MM.1S (cell line): ENCODE data around the gene SH2D1A.
"Not testable (repeated sequence)": the region's sequence is repeated elsewhere in the genome, so short reads cannot be mapped to it uniquely, and the experiment has no call there.

Source experiments
- DNase-seq: peaks from one replicate; pipeline ENCODE4 v3.0.0-alpha.2; 2015
- H2AFZ ChIP-seq: fragments of 300-600 bp; sonication (generic); 2 replicates; pipeline ENCODE4 v1.6.0; 2016; ENCODE audit warnings: antibody characterized with exemption, low read length
- H3F3A ChIP-seq: fragments of 300-600 bp; sonication (generic); 2 replicates; pipeline ENCODE4 v1.6.1; 2016; ENCODE audit warnings: mild to moderate bottlenecking, antibody characterized with exemption, low read length, moderate library complexity, mixed read lengths; ENCODE audit not compliant: insufficient read depth
- H3K27ac ChIP-seq: fragments of 300-600 bp; sonication (generic); 2 replicates; pipeline ENCODE4 v1.5.1; 2016; ENCODE audit warnings: mild to moderate bottlenecking, low read length
- H3K27me3 ChIP-seq: fragments of 300-600 bp; sonication (generic); replicated peaks from 2 replicates; pipeline ENCODE4 v1.6.0; 2016; ENCODE audit warnings: low read length; ENCODE audit not compliant: insufficient read depth
- H3K36me3 ChIP-seq: fragments of 300-600 bp; sonication (generic); replicated peaks from 2 replicates; pipeline ENCODE4 v1.6.1; 2016; ENCODE audit warnings: mild to moderate bottlenecking, low read length, mixed read lengths; ENCODE audit not compliant: insufficient read depth
- H3K4me1 ChIP-seq: fragments of 300-600 bp; sonication (generic); 2 replicates; pipeline ENCODE4 v1.6.1; 2016; ENCODE audit warnings: low read length, mixed read lengths
- H3K4me2 ChIP-seq: fragments of 300-600 bp; sonication (generic); 2 replicates; pipeline ENCODE4 v1.6.0; 2016; ENCODE audit warnings: low read depth, low read length
- H3K4me3 ChIP-seq: fragments of 300-600 bp; sonication (generic); 2 replicates; pipeline ENCODE4 v1.5.1; 2016; ENCODE audit warnings: low read length, mixed read lengths
- H3K79me2 ChIP-seq: fragments of 300-600 bp; sonication (generic); 2 replicates; pipeline ENCODE4 v1.6.1; 2016; ENCODE audit warnings: mixed run types, low read length, mixed read lengths
- H3K9ac ChIP-seq: fragments of 300-600 bp; sonication (generic); 2 replicates; pipeline ENCODE4 v1.6.1; 2016; ENCODE audit warnings: low read length, mixed read lengths
- H3K9me2 ChIP-seq: fragments of 300-600 bp; sonication (generic); replicated peaks from 2 replicates; pipeline ENCODE4 v1.6.1; 2016; ENCODE audit warnings: mild to moderate bottlenecking, low read length, mixed read lengths; ENCODE audit not compliant: insufficient read depth
- H3K9me3 ChIP-seq: fragments of 300-600 bp; sonication (generic); replicated peaks from 2 replicates; pipeline ENCODE4 v1.6.1; 2016; ENCODE audit warnings: mild to moderate bottlenecking, low read length, mixed read lengths; ENCODE audit not compliant: insufficient read depth
- H4K20me1 ChIP-seq: fragments of 300-600 bp; sonication (generic); 2 replicates; pipeline ENCODE4 v1.6.1; 2016; ENCODE audit warnings: mild to moderate bottlenecking, low read length, moderate library complexity, mixed read lengths; ENCODE audit not compliant: insufficient read depth
- EZH2 ChIP-seq: fragments of 300-600 bp; sonication (generic); optimal IDR thresholded peaks from 2 replicates; pipeline ENCODE3; 2017; ENCODE audit warnings: low read depth, mild to moderate bottlenecking, antibody characterized with exemption, low read length, mixed read lengths
- EZH2phosphoT487 ChIP-seq: fragments of 300-600 bp; sonication (generic); IDR thresholded peaks from 2 replicates; pipeline ENCODE4 v1.6.1; 2018; ENCODE audit warnings: antibody characterized with exemption, low read length
- TF ChIP-seq, protein P1 (sequence below): fragments of 300-600 bp; sonication (generic); IDR thresholded peaks from 2 replicates; pipeline ENCODE4 v1.5.1; 2016; ENCODE audit warnings: antibody characterized with exemption, low read length, mixed read lengths

SH2D1A gene

DNA sequence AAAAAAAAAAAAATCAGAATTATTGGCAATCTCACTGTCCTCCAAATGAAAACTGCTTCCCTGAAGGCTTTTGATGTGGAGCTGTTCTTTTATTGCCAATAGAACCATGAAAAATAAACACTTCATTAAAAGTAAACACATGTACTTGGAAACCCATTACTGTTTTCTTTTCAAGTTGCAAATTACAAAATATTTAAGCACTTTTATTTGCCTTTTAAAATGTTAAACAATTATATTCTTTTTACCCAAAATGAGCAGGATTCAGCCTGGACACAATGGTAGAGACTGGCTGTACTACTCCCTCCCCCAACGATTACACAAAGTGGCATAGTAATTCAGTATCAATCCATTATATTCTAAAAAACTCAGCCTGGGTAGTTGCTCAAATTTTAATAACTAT lies 60.9 kb downstream of the SH2D1A start:
- Histone ChIP-seq H4K20me1 (no peaks in the 10 kb centered on the region), H3K9ac (no peak overlapping the region), H3K9me2 (no peaks in the 10 kb centered on the region), H3K27ac (no peak overlapping the region), H3K27me3 (no peaks in the 10 kb centered on the region), H2AFZ (no peak overlapping the region), H3K4me3 (no peak overlapping the region), H3K4me2 (no peak overlapping the region), H3K36me3 (no peaks in the 10 kb centered on the region), H3K9me3 (no peaks in the 10 kb centered on the region), H3K4me1 (no peaks in the 10 kb centered on the region), H3K79me2 (no peaks in the 10 kb centered on the region), H3F3A (no peaks in the 10 kb centered on the region)
- no peak for DNase-seq
- TF ChIP-seq EZH2 (no peak), EZH2phosphoT487 (no peak)
- TF ChIP-seq, protein P1, sequence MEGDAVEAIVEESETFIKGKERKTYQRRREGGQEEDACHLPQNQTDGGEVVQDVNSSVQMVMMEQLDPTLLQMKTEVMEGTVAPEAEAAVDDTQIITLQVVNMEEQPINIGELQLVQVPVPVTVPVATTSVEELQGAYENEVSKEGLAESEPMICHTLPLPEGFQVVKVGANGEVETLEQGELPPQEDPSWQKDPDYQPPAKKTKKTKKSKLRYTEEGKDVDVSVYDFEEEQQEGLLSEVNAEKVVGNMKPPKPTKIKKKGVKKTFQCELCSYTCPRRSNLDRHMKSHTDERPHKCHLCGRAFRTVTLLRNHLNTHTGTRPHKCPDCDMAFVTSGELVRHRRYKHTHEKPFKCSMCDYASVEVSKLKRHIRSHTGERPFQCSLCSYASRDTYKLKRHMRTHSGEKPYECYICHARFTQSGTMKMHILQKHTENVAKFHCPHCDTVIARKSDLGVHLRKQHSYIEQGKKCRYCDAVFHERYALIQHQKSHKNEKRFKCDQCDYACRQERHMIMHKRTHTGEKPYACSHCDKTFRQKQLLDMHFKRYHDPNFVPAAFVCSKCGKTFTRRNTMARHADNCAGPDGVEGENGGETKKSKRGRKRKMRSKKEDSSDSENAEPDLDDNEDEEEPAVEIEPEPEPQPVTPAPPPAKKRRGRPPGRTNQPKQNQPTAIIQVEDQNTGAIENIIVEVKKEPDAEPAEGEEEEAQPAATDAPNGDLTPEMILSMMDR, result no peak

DNA sequence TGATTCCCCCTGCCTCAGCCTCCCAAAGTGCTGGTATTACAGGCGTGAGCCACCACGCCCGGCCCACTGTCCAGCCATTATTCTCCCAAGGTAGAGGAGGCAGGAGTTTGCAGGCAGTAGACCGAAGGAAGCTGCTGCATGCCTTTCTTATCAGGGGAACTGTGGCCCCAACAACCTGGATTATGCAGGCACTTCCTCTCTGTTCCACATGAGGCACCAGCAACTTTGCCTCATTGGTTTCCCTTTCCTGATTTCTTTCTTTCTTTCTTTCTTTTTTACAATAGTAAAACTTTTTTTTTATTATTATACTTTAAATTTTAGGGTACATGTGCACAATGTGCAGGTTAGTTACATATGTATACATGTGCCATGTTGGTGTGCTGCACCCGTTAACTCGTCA lies 62.0 kb downstream of the SH2D1A start:
- not testable (repeated sequence) for H3K9ac ChIP-seq, H3K4me3 ChIP-seq, DNase-seq, H3K27me3 ChIP-seq, H3K27ac ChIP-seq, H3K9me3 ChIP-seq, H3K4me2 ChIP-seq, H3K79me2 ChIP-seq, H4K20me1 ChIP-seq, H3K9me2 ChIP-seq, H3F3A ChIP-seq, H2AFZ ChIP-seq, H3K36me3 ChIP-seq, H3K4me1 ChIP-seq

DNA sequence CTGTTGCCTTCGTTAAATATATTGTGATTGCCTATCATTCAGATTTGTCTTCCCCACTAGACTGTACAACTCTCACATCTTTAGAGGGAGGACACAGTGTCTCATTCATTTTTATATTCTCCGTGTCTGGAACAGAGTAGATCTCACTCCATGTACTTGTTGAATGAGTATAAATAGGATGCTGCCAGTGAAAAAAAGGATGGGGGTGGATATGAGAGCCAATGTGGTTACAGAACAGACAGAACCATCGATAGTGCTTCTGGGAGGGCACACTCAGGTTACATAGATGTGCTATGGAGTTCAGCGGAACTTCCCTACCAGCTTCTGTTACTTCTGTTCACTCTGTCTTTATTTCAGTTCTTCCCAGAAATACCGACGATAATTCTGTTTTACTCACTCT lies 66.9 kb downstream of the SH2D1A start:
- no peak for DNase-seq
- Histone ChIP-seq H3F3A (no peaks in the 10 kb centered on the region), H3K4me1 (no peaks in the 10 kb centered on the region), H3K9me2 (no peaks in the 10 kb centered on the region), H3K27ac (no peak overlapping the region), H3K27me3 (no peaks in the 10 kb centered on the region), H3K79me2 (no peaks in the 10 kb centered on the region), H3K36me3 (no peaks in the 10 kb centered on the region), H3K4me3 (no peak overlapping the region), H2AFZ (no peak overlapping the region), H3K9ac (no peak overlapping the region), H4K20me1 (no peaks in the 10 kb centered on the region), H3K9me3 (no peaks in the 10 kb centered on the region), H3K4me2 (no peak overlapping the region)
- TF ChIP-seq EZH2 (no peak), EZH2phosphoT487 (no peak)
- TF ChIP-seq, protein P1, result no peak

DNA sequence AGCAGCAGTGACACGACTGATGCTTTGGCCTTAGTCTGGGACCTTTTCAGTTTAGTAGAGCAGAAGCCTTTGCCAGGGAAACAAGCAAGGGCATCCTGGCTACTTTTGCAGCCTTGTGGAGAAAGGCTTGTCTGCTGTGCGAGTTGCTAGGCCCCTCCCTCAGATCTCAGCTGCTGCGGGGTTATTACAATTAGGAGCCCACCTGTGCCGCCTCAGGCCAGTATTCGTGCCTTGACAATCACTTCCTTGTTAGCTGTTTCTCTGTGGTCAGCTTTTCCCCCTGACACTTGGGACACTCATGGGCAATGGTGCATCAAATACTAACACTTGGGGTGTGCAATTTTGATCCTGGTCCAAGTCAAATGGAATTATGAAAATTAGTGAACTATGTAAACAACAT lies 67.9 kb downstream of the SH2D1A start:
- no peaks in the 10 kb centered on the region for H3K9me3 ChIP-seq
- H3K79me2 ChIP-seq, result no peaks in the 10 kb centered on the region
- no peak overlapping the region for H2AFZ ChIP-seq
- no peaks in the 10 kb centered on the region for H3K9me2 ChIP-seq
- H3K9ac ChIP-seq, result no peak overlapping the region
- H3K27ac ChIP-seq, result no peak overlapping the region
- H3F3A ChIP-seq, result no peaks in the 10 kb centered on the region
- TF ChIP-seq EZH2, result no peak
- no peak for TF ChIP-seq EZH2phosphoT487
- TF ChIP-seq, protein P1, result no peak
- no peaks in the 10 kb centered on the region for H4K20me1 ChIP-seq
- no peak overlapping the region for H3K4me3 ChIP-seq
- no peak overlapping the region for H3K4me2 ChIP-seq
- no peaks in the 10 kb centered on the region for H3K27me3 ChIP-seq
- no peak for DNase-seq
- no peaks in the 10 kb centered on the region for H3K36me3 ChIP-seq
- H3K4me1 ChIP-seq, result no peaks in the 10 kb centered on the region
